ENCODE data around the gene CAVIN4.

The CAVIN4 gene

GRCh38 chr9:100577776-100578448, at the start of gene CAVIN4:
Gene CAVIN4, plus strand, starts transcription at chr9:100578079. Its CDS starts 65 bp downstream, at chr9:100578144.
- FAIRE-seq, result no peak

GRCh38 chr9:100534401-100534800, 43.5 kb upstream of the CAVIN4 start:
- no peak for FAIRE-seq

GRCh38 chr9:100540327-100540726, 37.6 kb upstream of the CAVIN4 start:
- FAIRE-seq, result no peak

- FAIRE-seq, result no peak
Measured at GRCh38 chr9:100549048-100549447, 28.8 kb upstream of the CAVIN4 start.

GRCh38 chr9:100554935-100555401, 22.9 kb upstream of the CAVIN4 start:
- no peak for FAIRE-seq

GRCh38 chr9:100555471-100555870, 22.4 kb upstream of the CAVIN4 start:
- FAIRE-seq, result no peak

GRCh38 chr9:100557053-100557452, 20.8 kb upstream of the CAVIN4 start:
- no peak for FAIRE-seq

GRCh38 chr9:100561256-100561655, 16.6 kb upstream of the CAVIN4 start:
- no peak for FAIRE-seq

- FAIRE-seq, result no peak
Measured at GRCh38 chr9:100567856-100568255, 10.0 kb upstream of the CAVIN4 start.

- FAIRE-seq, result no peak
Measured at GRCh38 chr9:100573655-100574260, 4.1 kb upstream of the CAVIN4 start.

GRCh38 chr9:100575006-100575405, 2.9 kb upstream of the CAVIN4 start:
- FAIRE-seq, result no peak

GRCh38 chr9:100575765-100576386, 2.0 kb upstream of the CAVIN4 start:
- no peak for FAIRE-seq

- no peak for FAIRE-seq
Measured at GRCh38 chr9:100578610-100579009, 731 bp downstream of the CAVIN4 start.

- FAIRE-seq, result no peak
Measured at GRCh38 chr9:100579665-100580064, 1.8 kb downstream of the CAVIN4 start.

GRCh38 chr9:100580257-100580656, 2.4 kb downstream of the CAVIN4 start:
- FAIRE-seq, result no peak

GRCh38 chr9:100581081-100581480, 3.2 kb downstream of the CAVIN4 start:
- FAIRE-seq, result no peak

- no peak for FAIRE-seq
Measured at GRCh38 chr9:100581661-100582060, 3.8 kb downstream of the CAVIN4 start.

- FAIRE-seq, result no peak
Measured at GRCh38 chr9:100583014-100583802, 5.3 kb downstream of the CAVIN4 start.

- no peak for FAIRE-seq
Measured at GRCh38 chr9:100584951-100585350, 7.1 kb downstream of the CAVIN4 start.

- no peak for FAIRE-seq
Measured at GRCh38 chr9:100586093-100586492, 8.2 kb downstream of the CAVIN4 start.

GRCh38 chr9:100587375-100587774, 9.5 kb downstream of the CAVIN4 start:
- no peak for FAIRE-seq

GRCh38 chr9:100589582-100589981, 11.7 kb downstream of the CAVIN4 start:
- FAIRE-seq, result no peak

GRCh38 chr9:100590481-100590880, 12.6 kb downstream of the CAVIN4 start:
- no peak for FAIRE-seq
